ENCODE measurements around the gene LRSAM1.

GRCh38 chr9:127495884-127496555, 44.7 kb downstream of the LRSAM1 start:
- TF ChIP-seq CTCF (IDR thresholded peaks at IDR 0.05; ENCODE audit: insufficient read depth, low read length, poor library complexity, severe bottlenecking) (no peak), EZH2phosphoT487 (conservative IDR thresholded peaks at IDR 0.05; ENCODE audit: low read length) (no peak)

All from SU-DHL-6 (cell line).